A172 (cell line): ENCODE data around the gene ALX4. TPM values are rescaled to one million over a fixed set of nuclear protein-coding genes. Genes with fewer than 3 reads are reported as not detected.

ENCODE experiments used
- DNase-seq: peaks from one replicate; pipeline ENCODE4 v3.0.0-alpha.2; 2015; ENCODE audit warnings: low spot score
- total RNA-seq: library from RNA; depleted of rRNA; stranded (reverse); fragments of >200 nt; shearing (Covaris generic); gene quantifications from 2 replicates; pipeline ENCODE4 v1.2.3, GENCODE V29; 2014

ALX4 gene
- total RNA-seq, 1 experiment from 2014 or later, result 3.9 TPM

DNA sequence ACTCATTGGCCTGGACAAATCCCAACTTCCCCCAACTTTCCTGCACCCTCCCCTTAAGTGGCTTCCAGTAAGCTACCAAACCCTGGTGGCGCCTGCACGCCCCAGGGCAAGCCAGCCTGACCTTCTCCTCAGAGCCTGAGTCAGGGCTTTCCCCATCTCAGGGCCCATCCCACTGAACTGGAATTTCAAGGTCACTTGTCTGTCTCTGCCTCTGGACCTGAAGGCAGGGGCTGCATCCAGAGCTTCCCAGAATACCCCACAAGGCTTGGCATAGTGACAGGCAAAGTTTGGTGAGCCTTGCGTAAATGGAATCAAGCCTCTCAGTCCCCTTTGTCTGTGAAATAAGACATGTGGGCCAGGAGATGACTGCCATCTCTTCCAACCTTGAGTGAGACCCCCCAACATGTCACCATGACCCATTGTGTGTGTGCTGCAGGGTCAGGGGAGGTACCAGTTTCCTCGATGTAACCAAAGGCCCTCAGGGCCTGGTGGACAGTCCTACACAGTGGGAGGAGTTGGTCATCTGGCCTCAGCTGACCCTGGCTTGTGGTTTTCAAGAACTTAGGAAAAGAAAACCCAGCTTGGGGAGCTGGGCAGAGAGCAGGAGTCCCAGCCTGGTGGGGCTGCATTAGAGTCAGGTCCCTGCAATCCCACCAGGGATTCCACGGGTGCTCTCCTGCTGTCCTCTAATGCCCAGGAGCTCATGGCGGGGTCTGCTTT is 8.9 kb downstream of the ALX4 start:
- peak; percentile 78 for DNase-seq

GRCh38 chr11:44298862-44299261 is 11.1 kb downstream of the ALX4 start:
- no peak for DNase-seq

- DNase-seq, result peak; percentile 23
Measured at GRCh38 chr11:44290208-44290607, 19.7 kb downstream of the ALX4 start.

DNA sequence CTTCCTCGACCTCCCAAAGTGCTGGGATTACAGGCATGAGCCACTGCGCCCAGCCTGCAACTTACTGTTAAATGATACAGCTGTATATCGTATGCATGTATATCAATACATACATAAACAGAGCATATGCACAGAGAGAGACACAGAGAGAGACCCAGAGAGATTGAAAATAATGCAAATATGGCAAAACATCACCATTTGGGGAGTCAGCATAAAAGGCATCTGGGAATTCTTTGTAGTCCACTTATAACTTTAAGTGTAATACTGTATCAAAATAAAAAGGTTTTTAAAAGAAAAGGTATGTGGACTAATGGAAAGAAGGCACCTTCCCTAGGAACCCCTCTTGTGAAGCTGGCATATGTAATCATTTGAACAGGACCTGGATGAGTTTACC is 21.8 kb downstream of the ALX4 start:
- DNase-seq, result no peak

- DNase-seq, result no peak
Measured at GRCh38 chr11:44286911-44287310, 23.0 kb downstream of the ALX4 start.

DNA sequence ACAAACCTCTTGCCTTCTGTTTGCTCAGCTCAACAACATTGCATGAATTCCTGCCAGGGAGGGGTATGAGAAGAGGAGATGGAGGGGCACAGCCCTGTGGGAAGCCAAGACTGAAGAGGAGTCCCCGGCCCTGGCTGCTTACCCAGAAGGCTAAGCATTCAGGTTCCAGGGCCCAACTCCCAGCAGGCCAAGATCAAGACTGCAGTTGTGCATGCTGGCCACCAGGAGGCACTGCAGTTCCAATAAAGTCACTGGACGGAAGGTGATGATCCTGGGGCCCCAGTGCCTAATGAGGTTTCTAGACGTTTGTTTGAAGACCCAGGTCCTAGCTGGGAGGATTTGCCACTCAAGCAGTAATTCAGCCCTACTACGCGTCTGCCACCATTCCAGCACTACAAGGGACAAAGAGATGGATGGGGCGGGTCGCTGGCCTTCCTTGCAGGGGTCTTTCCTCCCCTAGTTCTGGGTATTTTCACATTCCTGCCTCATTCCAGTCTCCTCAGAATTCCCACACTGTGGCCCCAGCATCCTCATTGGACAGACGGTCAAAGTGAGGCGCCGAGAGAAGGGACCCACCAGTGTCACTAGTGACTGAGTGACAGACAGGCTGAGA is 23.6 kb downstream of the ALX4 start:
- DNase-seq, result peak; percentile 50

- DNase-seq, result no peak
Measured at GRCh38 chr11:44285756-44286155, 24.2 kb downstream of the ALX4 start.

DNA sequence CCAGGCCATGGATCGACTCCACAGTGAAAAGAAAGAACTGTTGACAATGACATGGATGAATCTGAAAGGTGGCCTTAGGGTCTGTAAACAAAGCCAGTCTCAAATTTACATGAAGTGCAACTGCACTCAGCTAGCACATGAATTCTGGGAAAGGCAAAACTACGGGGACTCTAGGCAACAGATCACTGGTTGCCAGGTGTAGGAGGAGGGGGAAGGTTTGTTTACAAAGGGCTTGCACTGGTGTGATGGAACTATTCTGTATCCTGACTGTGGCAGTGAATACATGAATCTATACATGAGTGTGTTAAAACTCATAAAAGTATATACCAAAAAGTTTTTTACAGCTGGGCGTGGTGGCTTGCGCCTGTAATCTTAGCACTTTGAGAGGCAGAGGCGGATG is 27.3 kb downstream of the ALX4 start:
- DNase-seq, result no peak

GRCh38 chr11:44281151-44281550 is 28.8 kb downstream of the ALX4 start:
- DNase-seq, result no peak

DNA sequence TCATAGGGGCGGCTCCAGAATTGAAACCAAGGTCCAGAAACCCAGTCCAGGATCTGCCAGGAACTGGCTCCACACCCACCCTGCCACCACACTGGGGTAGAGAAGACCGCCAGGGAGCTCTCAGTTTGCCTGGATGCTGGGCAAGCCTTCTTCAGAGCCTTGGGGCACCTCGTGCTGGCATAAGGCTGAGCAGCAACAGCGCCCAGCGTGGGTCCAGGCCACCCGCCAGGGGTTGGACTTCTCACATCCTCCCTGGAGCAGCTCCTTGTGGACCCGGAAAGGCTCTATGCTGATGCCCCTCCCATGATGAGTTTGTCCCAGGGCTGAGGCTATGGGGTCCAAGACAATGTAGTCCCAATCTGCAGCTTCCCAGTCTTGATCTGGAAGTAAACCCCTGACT is 29.7 kb downstream of the ALX4 start:
- no peak for DNase-seq

DNA sequence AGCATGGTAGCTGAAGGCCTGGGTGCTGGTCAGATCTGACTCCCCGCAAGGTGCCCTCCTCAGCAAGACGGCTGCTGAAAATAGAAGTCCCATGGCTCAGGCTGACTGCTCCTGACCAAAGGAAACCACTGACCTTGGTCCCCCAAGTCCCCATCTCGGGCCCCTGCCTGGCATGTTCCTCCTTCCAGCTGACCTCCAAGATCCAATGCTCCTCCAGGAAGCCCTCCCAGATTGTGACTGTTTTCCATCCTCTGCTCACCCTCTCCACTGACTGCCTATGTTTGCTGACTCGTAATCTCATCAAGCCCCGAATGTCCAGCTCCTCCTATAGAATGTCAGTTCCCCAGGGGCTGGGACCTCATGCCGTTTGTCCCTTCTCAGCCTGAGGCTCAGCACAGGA is 30.5 kb downstream of the ALX4 start:
- no peak for DNase-seq

- no peak for DNase-seq
Measured at GRCh38 chr11:44277196-44278090, 32.5 kb downstream of the ALX4 start.

GRCh38 chr11:44275961-44276550 is 33.9 kb downstream of the ALX4 start:
- DNase-seq, result no peak

- no peak for DNase-seq
Measured at GRCh38 chr11:44275241-44275640, 34.7 kb downstream of the ALX4 start.

GRCh38 chr11:44274404-44274803 is 35.5 kb downstream of the ALX4 start:
- DNase-seq, result no peak

- no peak for DNase-seq
Measured at GRCh38 chr11:44271286-44271685, 38.7 kb downstream of the ALX4 start.

DNA sequence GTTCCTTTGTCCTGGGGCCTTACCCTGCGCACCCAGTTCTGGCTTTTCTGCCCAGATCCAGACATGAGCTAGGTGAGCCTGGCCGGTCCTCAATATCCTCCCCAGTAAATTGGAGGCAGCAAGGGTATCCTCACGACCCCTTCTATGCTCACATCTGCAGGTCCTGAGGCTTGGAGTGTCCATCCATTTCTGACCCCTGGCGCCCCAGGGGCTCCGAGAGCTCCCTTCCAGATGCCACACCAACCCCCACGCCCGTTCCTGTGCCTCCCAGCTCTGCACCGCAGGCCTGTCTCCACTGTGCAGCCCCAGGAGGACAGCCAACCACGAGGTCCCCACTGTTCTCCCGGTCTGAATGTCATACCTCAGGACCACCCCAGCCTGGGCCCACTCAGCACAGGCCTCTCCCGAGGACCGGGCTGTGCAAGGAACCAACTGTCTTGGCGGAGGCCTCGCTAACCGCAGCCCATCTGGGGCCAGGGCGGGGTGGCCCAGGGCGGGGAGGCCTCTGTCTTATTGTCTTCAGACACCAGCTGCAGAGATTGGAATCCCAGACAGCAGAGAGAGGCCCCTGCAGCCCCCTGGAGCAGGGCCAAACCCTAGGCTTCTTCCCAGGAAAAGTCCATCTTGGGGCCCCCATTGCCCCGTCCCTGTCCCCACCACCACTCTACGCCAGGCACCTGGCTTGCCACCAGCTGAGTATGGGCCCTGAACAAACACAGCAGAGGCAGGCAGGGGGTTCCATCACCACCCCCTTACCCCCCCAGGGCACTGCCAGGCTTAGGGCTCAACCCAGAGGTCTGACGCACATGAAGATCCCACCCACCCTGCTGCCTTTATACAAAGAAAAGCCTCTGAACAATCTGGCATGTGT is 39.3 kb downstream of the ALX4 start:
- DNase-seq, result no peak

DNA sequence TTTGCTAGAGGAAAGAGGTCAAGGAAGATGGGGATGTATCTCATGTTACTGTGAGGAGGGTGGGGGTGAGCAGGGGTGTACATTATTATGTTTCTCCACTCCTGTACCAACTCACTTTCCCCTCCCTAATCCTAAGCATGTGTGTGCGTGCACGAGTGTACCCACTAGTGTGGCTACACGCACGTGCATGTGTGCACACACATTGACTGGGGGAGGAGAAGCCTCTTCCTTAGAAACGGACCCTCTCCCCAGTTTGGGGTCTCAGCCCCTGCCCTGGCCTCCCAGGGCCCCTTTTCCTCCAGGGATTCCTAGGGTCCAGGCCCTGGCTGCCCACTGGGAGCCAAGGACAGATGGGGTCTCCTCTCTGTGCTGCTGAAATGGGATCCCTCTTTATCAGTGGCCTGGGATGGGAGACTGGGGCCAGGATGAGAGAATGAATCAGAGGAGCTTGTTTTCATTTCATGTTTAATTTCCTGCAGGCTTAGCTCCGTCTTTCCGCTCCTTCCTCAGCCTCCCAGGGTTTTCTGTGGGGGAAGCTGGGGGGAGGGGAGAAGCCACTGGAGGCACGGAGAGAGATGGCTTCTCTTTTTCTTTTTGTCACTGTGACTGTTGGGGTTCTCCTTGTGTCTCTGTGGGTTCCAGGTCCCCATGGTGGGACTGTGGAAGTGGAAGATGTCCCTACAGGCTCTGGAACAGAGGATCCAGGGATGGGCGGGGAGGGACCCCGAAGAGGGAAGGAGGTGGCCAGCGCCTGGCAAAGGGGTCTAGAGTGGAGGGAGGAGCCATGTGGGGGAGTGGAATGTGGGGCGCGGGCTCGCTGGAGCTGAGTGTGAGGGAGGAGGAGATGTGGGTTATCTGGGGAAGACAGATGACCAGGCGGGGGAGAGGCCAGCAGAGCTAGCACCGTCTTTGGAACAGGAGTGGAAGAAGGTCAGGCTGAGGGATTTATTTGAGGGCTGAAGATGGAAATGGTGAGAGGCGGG is 40.3 kb downstream of the ALX4 start:
- no peak for DNase-seq

- DNase-seq, result no peak
Measured at GRCh38 chr11:44268614-44269080, 41.3 kb downstream of the ALX4 start.
